ENCODE results near the gene PIP4K2C.

PIP4K2C gene

DNA sequence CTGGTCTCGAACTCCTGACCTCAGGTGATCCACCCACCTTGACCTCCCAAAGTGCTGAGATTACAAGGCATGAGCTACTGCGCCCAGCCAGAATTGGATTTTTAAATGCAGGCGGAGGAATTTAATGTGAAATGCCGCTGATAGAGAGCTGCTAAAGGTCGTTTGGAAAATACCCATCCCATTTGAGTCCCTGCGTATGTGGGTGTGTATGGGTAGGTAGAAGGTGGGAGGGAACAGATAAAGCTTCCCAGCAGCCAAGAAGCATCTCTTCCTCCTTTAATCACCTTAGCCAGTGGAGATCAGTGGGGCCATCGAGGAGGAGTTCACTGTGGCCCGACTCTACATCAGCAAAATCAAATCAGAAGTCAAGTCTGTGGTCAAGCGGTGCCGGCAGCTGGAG lies 16.2 kb upstream of the PIP4K2C start:
- TF ChIP-seq TAF1 (IDR thresholded peaks at IDR 0.05; ENCODE audit: borderline replicate concordance, insufficient read depth, low read length) (no peak), POLR2AphosphoS5 (IDR thresholded peaks at IDR 0.05; ENCODE audit: low read depth, low read length) (no peak), SIN3A (IDR thresholded peaks at IDR 0.05; ENCODE audit: borderline replicate concordance, insufficient read depth, low read length) (no peak), FOXP2 (optimal IDR thresholded peaks at IDR 0.05; ENCODE audit: borderline replicate concordance, extremely low read depth, extremely low read length, insufficient read depth) (no peak)
- TF ChIP-seq, protein P1, sequence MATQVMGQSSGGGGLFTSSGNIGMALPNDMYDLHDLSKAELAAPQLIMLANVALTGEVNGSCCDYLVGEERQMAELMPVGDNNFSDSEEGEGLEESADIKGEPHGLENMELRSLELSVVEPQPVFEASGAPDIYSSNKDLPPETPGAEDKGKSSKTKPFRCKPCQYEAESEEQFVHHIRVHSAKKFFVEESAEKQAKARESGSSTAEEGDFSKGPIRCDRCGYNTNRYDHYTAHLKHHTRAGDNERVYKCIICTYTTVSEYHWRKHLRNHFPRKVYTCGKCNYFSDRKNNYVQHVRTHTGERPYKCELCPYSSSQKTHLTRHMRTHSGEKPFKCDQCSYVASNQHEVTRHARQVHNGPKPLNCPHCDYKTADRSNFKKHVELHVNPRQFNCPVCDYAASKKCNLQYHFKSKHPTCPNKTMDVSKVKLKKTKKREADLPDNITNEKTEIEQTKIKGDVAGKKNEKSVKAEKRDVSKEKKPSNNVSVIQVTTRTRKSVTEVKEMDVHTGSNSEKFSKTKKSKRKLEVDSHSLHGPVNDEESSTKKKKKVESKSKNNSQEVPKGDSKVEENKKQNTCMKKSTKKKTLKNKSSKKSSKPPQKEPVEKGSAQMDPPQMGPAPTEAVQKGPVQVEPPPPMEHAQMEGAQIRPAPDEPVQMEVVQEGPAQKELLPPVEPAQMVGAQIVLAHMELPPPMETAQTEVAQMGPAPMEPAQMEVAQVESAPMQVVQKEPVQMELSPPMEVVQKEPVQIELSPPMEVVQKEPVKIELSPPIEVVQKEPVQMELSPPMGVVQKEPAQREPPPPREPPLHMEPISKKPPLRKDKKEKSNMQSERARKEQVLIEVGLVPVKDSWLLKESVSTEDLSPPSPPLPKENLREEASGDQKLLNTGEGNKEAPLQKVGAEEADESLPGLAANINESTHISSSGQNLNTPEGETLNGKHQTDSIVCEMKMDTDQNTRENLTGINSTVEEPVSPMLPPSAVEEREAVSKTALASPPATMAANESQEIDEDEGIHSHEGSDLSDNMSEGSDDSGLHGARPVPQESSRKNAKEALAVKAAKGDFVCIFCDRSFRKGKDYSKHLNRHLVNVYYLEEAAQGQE (IDR thresholded peaks at IDR 0.05; ENCODE audit: insufficient read depth in 1 of 2, low read depth in 2 of 2, low read length in 2 of 2), result no peak

DNA sequence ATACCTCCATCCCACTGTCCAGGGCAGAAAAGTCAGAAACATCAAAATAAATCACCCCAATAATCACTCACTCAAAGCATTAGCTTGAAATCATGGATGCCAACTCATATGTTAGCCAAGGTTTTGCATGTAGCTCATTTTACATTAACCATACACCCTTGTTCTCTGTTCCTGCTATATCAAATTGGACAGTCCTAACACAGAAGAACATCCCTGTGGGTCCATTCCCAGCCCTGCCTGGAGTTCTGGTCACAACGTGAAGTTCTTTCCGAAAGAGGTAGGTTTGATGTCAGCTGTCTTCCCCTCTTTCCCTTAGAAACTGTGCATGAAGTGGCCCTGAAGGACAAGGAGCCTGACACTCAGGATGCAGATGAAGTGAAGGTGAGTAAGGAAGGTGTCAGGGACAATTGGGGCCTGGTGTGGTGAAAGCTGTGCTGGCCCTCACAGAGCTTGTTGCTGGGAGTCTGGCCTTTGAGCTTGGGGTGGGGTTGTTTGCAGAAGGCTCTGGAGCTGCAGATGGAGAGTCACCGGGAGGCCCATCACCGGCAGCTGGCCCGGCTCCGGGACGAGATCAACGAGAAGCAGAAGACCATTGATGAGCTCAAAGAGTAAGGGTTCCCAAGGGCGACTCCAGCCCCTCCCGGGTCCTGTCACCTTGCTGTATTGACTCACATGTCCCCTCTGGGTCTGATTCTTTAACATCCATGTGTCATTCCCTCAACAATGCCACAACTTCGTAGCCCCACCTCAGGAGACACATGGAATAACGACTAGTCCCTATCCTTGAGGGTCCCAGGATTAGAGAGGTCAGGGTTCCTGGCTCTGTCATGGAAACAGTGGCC lies 15.0 kb upstream of the PIP4K2C start:
- TF ChIP-seq FOXP2 (optimal IDR thresholded peaks at IDR 0.05; ENCODE audit: borderline replicate concordance, extremely low read depth, extremely low read length, insufficient read depth) (no peak), SIN3A (IDR thresholded peaks at IDR 0.05; ENCODE audit: borderline replicate concordance, insufficient read depth, low read length) (no peak), POLR2AphosphoS5 (IDR thresholded peaks at IDR 0.05; ENCODE audit: low read depth, low read length) (no peak), TAF1 (IDR thresholded peaks at IDR 0.05; ENCODE audit: borderline replicate concordance, insufficient read depth, low read length) (no peak)
- TF ChIP-seq, protein P1 (IDR thresholded peaks at IDR 0.05; ENCODE audit: insufficient read depth in 1 of 2, low read depth in 2 of 2, low read length in 2 of 2), result no peak

DNA sequence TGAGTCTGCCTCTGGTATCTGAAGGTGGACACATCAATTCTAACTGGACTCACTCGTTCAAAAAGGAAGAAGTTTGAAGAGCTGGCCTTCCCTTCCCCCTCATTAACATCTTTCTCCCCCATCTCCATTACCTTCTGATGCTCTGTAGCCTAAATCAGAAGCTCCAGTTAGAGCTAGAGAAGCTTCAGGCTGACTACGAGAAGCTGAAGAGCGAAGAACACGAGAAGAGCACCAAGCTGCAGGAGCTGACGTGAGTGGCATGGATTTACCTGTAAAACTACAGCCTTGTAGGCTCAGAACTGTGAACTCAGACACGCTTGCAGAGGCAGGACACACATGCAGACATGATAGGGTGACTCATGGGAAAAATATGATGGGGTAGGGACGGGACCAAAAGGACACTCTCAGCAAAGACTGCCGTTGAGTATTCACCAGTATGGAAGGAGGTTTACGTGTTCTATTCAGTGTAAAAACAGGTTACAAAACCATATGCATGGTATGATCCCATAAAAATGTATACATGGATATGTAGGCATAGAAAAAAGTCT lies 14.3 kb upstream of the PIP4K2C start:
- TF ChIP-seq SIN3A (IDR thresholded peaks at IDR 0.05; ENCODE audit: borderline replicate concordance, insufficient read depth, low read length), result no peak
- TF ChIP-seq, protein P1 (IDR thresholded peaks at IDR 0.05; ENCODE audit: insufficient read depth in 1 of 2, low read depth in 2 of 2, low read length in 2 of 2), result no peak
- TF ChIP-seq FOXP2 (optimal IDR thresholded peaks at IDR 0.05; ENCODE audit: borderline replicate concordance, extremely low read depth, extremely low read length, insufficient read depth), result no peak
- no peak for TF ChIP-seq POLR2AphosphoS5 (IDR thresholded peaks at IDR 0.05; ENCODE audit: low read depth, low read length)
- no peak for TF ChIP-seq TAF1 (IDR thresholded peaks at IDR 0.05; ENCODE audit: borderline replicate concordance, insufficient read depth, low read length)

DNA sequence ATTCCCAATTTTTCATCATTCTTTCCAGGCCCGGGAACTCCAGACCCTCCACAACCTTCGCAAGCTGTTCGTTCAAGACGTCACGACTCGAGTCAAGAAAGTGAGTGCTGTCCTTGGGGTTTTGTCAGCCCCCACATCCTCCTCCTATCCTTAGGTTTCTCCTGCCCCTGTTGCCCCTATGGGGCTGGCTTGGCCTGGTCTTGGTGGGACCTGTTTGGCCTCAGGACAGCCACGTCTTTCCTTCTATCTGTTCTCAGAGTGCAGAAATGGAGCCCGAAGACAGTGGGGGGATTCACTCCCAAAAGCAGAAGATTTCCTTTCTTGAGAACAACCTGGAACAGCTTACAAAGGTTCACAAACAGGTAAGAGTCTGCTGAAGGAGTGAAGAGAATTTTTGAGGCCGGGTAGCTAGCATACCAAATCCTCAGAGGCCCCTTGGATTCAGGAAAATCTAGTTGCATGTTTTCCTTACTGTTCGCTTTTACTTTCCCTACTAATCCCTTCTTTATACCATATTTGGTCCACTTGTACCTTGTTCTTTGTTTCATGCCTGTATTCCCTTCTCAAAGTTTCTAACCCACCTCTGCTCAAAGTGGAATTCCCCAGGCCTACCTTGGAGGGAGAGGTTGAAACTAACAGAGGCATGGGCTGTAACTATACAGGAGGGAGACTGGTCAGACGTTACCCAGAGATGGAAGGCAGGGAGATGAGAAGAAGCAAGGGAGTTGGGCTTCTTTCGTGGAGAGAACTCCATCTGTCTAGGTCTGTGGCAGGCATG lies 12.8 kb upstream of the PIP4K2C start:
- no peak for TF ChIP-seq TAF1 (IDR thresholded peaks at IDR 0.05; ENCODE audit: borderline replicate concordance, insufficient read depth, low read length)
- TF ChIP-seq FOXP2 (optimal IDR thresholded peaks at IDR 0.05; ENCODE audit: borderline replicate concordance, extremely low read depth, extremely low read length, insufficient read depth), result no peak
- TF ChIP-seq, protein P1 (IDR thresholded peaks at IDR 0.05; ENCODE audit: insufficient read depth in 1 of 2, low read depth in 2 of 2, low read length in 2 of 2), result no peak
- TF ChIP-seq POLR2AphosphoS5 (IDR thresholded peaks at IDR 0.05; ENCODE audit: low read depth, low read length), result no peak
- no peak for TF ChIP-seq SIN3A (IDR thresholded peaks at IDR 0.05; ENCODE audit: borderline replicate concordance, insufficient read depth, low read length)
